Tibial nerve (tissue), 4 donors: ENCODE results near the gene CASP4. TPM values are rescaled to one million over a fixed set of nuclear protein-coding genes. Genes with fewer than 3 reads are reported as not detected.

Source experiments
- DNase-seq, 2 donors: peaks; one replicate each; pipeline ENCODE4 v3.0.0-alpha.2; 2019; ENCODE audit warnings: low spot score in 2 of 2
- H3K27ac ChIP-seq, 4 donors: fragments of 200-600 bp; sonication (generic) in 3 of 4; one replicate each; pipeline ENCODE4 v1.5.1; 2017 to 2019; ENCODE audit warnings: mild to moderate bottlenecking in 1 of 4
- H3K27me3 ChIP-seq, 2 donors: fragments of 200-600 bp; sonication (generic) in 1 of 2; one replicate each; pipeline versions ENCODE4 v1.5.1 to v1.6.0; 2017 to 2019
- H3K36me3 ChIP-seq, 3 donors: fragments of 200-600 bp; sonication (generic); one replicate each; pipeline ENCODE4 v1.5.1; 2018 to 2019
- H3K4me1 ChIP-seq, 4 donors: fragments of 200-600 bp; sonication (generic) in 3 of 4; one replicate each; pipeline ENCODE4 v1.5.1; 2017 to 2019
- H3K4me3 ChIP-seq, 4 donors: fragments of 200-600 bp; sonication (generic) in 3 of 4; one replicate each; pipeline ENCODE4 v1.5.1; 2017 to 2019; ENCODE audit warnings: mild to moderate bottlenecking in 1 of 4, moderate library complexity in 1 of 4
- H3K9me3 ChIP-seq, 4 donors: fragments of 200-600 bp; sonication (generic) in 3 of 4; one replicate each; pipeline ENCODE4 v1.5.1; 2017 to 2019
- EP300 ChIP-seq, 2 donors: sonication (generic); formaldehyde crosslinking; IDR thresholded peaks; one replicate each; pipeline ENCODE4 v1.6.1; 2017; ENCODE audit warnings: antibody characterized with exemption in 2 of 2, mild to moderate bottlenecking in 1 of 2
- POLR2A ChIP-seq, 2 donors: fragments of 450-650 bp; IDR thresholded peaks; one replicate each; pipeline ENCODE4 v1.6.1; 2017; ENCODE audit warnings: antibody characterized with exemption in 2 of 2, mild to moderate bottlenecking in 2 of 2, moderate library complexity in 2 of 2
- WGBS, 2 donors: methylation state at CpG; one replicate each; pipeline ENCODE4 v1.1.5; 2018; 5-methylcytosine and 5-hydroxymethylcytosine counted together
- total RNA-seq, 4 donors: library from RNA; depleted of rRNA; stranded (reverse); fragments of >200 nt; gene quantifications; one replicate each; pipeline ENCODE4 v1.1.0, GENCODE V29; 2016
- TF ChIP-seq, protein P1 (sequence below), 5 experiments: fragments of 200-600 bp in 3 of 5; fragments of 450-650 bp in 2 of 5; sonication (generic) in 3 of 5; IDR thresholded peaks; one replicate each; pipeline ENCODE4 v1.5.1; 2016 to 2019; ENCODE audit warnings: antibody characterized with exemption in 5 of 5, mild to moderate bottlenecking in 3 of 5, moderate library complexity in 2 of 5

The CASP4 gene
- total RNA-seq, 4 donors from 2014 or later = 60.7 to 105 (median 85.4) TPM

- no peak for TF ChIP-seq EP300 (IDR thresholded peaks at IDR 0.05)
- TF ChIP-seq, protein P1, sequence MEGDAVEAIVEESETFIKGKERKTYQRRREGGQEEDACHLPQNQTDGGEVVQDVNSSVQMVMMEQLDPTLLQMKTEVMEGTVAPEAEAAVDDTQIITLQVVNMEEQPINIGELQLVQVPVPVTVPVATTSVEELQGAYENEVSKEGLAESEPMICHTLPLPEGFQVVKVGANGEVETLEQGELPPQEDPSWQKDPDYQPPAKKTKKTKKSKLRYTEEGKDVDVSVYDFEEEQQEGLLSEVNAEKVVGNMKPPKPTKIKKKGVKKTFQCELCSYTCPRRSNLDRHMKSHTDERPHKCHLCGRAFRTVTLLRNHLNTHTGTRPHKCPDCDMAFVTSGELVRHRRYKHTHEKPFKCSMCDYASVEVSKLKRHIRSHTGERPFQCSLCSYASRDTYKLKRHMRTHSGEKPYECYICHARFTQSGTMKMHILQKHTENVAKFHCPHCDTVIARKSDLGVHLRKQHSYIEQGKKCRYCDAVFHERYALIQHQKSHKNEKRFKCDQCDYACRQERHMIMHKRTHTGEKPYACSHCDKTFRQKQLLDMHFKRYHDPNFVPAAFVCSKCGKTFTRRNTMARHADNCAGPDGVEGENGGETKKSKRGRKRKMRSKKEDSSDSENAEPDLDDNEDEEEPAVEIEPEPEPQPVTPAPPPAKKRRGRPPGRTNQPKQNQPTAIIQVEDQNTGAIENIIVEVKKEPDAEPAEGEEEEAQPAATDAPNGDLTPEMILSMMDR (IDR thresholded peaks at IDR 0.05) = no peak
- no peak for TF ChIP-seq POLR2A (IDR thresholded peaks at IDR 0.05)
- no peak for DNase-seq
- H3K9me3 ChIP-seq = no peaks in the 10 kb centered on the region
- H3K36me3 ChIP-seq = peaks cover 0 to 21% (median 0%) of the 10 kb centered on the region in 3 donors
- H3K27ac ChIP-seq = peak overlapping the region; percentile 31 to 84 (median 71)
- H3K4me1 ChIP-seq = peaks cover 0 to 44% (median 2%) of the 10 kb centered on the region in 4 donors
- H3K4me3 ChIP-seq = no peak overlapping the region
- no peaks in the 10 kb centered on the region for H3K27me3 ChIP-seq
Observed at GRCh38 chr11:104899226-104899625, 69.1 kb downstream of the CASP4 start.

DNA sequence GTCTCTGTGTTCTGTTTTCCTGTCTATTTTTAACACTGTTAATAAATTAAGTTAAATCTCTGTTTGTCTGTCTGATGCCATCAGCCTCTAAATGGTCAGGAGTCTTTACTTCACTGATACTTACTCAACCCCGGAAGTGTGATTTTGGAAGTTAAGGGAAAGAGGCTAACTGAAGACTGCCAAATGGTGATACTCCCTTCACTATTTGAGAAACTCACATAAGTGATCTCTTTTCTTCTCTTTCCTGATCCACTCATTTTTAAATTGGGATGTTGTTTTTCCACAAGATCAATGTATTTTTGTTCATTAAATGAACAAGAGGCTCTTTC, 69.7 kb downstream of the CASP4 start:
- Histone ChIP-seq H3K27me3 (no peaks in the 10 kb centered on the region), H3K4me3 (peak overlapping the region in 3 of 4 donors; percentile 12 to 43 (median 27)), H3K36me3 (peaks cover 0 to 17% (median 0%) of the 10 kb centered on the region in 3 donors), H3K9me3 (no peaks in the 10 kb centered on the region), H3K4me1 (peaks cover 0 to 49% (median 2%) of the 10 kb centered on the region in 4 donors), H3K27ac (peak overlapping the region; percentile 31 to 84 (median 71))
- 39 to 46% methylated on average over 1 of the region's 1 CpG for WGBS, 2 donors
- no peak for DNase-seq
- TF ChIP-seq, protein P1 (IDR thresholded peaks at IDR 0.05) = no peak
- peak in 1 of 2 donors; percentile 1 for TF ChIP-seq EP300 (IDR thresholded peaks at IDR 0.05)

GRCh38 chr11:104897891-104898684, 70.3 kb downstream of the CASP4 start, which contains the start of gene CASP12:
Gene CASP12, minus strand, starts transcription at chr11:104898460.
- DNase-seq = no peak
- Histone ChIP-seq H3K27me3 (no peaks in the 10 kb centered on the region), H3K4me3 (peak within 1 kb of the TSS; percentile 5 to 43 (median 20)), H3K4me1 (peaks cover 0 to 55% (median 2%) of the 10 kb centered on the region in 4 donors), H3K36me3 (peaks cover 0 to 15% (median 0%) of the 10 kb centered on the region in 3 donors), H3K9me3 (no peaks in the 10 kb centered on the region), H3K27ac (peak within 1 kb of the TSS; percentile 31 to 84 (median 71))
- WGBS, 2 donors = 42% methylated on average over 9 of the region's 9 CpGs
- TF ChIP-seq POLR2A (IDR thresholded peaks at IDR 0.05) (no peak), EP300 (IDR thresholded peaks at IDR 0.05) (peak; percentile 13 to 30)

GRCh38 chr11:104895634-104896033, 72.7 kb downstream of the CASP4 start:
- Histone ChIP-seq H3K27me3 (no peaks in the 10 kb centered on the region), H3K27ac (peak overlapping the region in 2 of 4 donors; percentile 4 to 40), H3K4me3 (no peak overlapping the region), H3K4me1 (peaks cover 0 to 63% (median 2%) of the 10 kb centered on the region in 4 donors), H3K36me3 (no peaks in the 10 kb centered on the region), H3K9me3 (no peaks in the 10 kb centered on the region)
- 11 to 14% methylated on average over 2 of the region's 2 CpGs for WGBS, 2 donors
- DNase-seq = no peak
- TF ChIP-seq, protein P1 (IDR thresholded peaks at IDR 0.05) = no peak
- no peak for TF ChIP-seq POLR2A (IDR thresholded peaks at IDR 0.05)
- no peak for TF ChIP-seq EP300 (IDR thresholded peaks at IDR 0.05)

DNA sequence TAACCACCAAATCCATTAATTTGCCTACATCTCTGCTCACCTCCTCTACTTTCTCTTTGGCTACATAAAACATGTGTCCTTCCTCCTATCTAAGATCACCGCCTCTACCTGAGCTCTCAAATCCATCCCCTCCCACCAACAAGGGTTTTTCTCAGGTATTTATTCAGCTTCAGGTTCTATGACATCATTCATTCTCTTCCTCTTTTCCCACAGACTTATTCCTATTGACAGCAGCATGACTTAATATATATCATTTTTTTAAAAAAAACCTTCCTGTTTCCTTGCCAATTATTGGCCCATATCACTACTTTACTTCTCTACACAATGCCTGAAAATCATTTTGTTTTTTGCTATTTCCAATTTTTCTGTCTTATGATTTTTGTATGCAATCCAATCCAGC, 74.5 kb downstream of the CASP4 start:
- no peaks in the 10 kb centered on the region for H3K9me3 ChIP-seq
- WGBS, 2 donors = 100% methylated on average over 1 of the region's 1 CpG
- no peak for TF ChIP-seq EP300 (IDR thresholded peaks at IDR 0.05)
- TF ChIP-seq, protein P1 (IDR thresholded peaks at IDR 0.05) = no peak
- TF ChIP-seq POLR2A (IDR thresholded peaks at IDR 0.05) = no peak
- DNase-seq = no peak
- no peak overlapping the region for H3K4me3 ChIP-seq
- H3K4me1 ChIP-seq = peaks cover 0 to 61% (median under 1%) of the 10 kb centered on the region in 4 donors
- no peaks in the 10 kb centered on the region for H3K36me3 ChIP-seq
- no peaks in the 10 kb centered on the region for H3K27me3 ChIP-seq
- H3K27ac ChIP-seq = no peak overlapping the region

Other genes with a start within 250 kb of the CASP4 start
- gene CASP12, start 70.1 kb downstream of the CASP4 start, total RNA-seq = 1 to 10 TPM in 3 of 4 donors, not detected in 1; 1.7 to 2.3 (median 2.2) TPM
- gene CASP5, start 54.6 kb upstream of the CASP4 start, total RNA-seq = under 1 TPM in 1 of 4 donors, not detected in 3; 0.30 TPM
- gene CASP1, start 66.6 kb upstream of the CASP4 start, total RNA-seq = 10 to 100 TPM in 1 of 4 donors, 1 to 10 TPM in 3; 8.5 to 15.0 (median 8.9) TPM
- 10 to 100 TPM in 3 of 4 donors, 1 to 10 TPM in 1; 1.5 to 21.6 (median 17.1) TPM for gene CARD16, start 76.8 kb upstream of the CASP4 start, total RNA-seq
- not detected for gene CARD18, start 171.2 kb upstream of the CASP4 start, total RNA-seq